NCI-H1436 treated with DMSO at 0.1 percent for 48 hours (cell line): Measurements from ENCODE around the gene GLRX3.

Experiments used
- DNase-seq: peaks from one replicate; lab custom pipeline; 2025; lab: John Stamatoyannopoulos, UW

Gene GLRX3

GRCh38 chr10:130137659-130138478 lies 1.7 kb downstream of the GLRX3 start:
- no peak for DNase-seq

GRCh38 chr10:130138479-130138866 lies 2.3 kb downstream of the GLRX3 start:
- DNase-seq, result peak; percentile 69

- DNase-seq, result no peak
Observed at GRCh38 chr10:130140425-130140824, 4.2 kb downstream of the GLRX3 start.

- DNase-seq, result no peak
Observed at GRCh38 chr10:130141038-130141437, 4.8 kb downstream of the GLRX3 start.

- no peak for DNase-seq
Observed at GRCh38 chr10:130141460-130141859, 5.3 kb downstream of the GLRX3 start.

GRCh38 chr10:130141878-130142277 lies 5.7 kb downstream of the GLRX3 start:
- DNase-seq, result no peak

- DNase-seq, result no peak
Observed at GRCh38 chr10:130146042-130146441, 9.9 kb downstream of the GLRX3 start.

- DNase-seq, result peak; percentile 21
Observed at GRCh38 chr10:130159192-130159794, 23.1 kb downstream of the GLRX3 start.

GRCh38 chr10:130160775-130161174 lies 24.6 kb downstream of the GLRX3 start:
- DNase-seq, result no peak

GRCh38 chr10:130161331-130161730 lies 25.1 kb downstream of the GLRX3 start:
- DNase-seq, result no peak

GRCh38 chr10:130167193-130167592 lies 31.0 kb downstream of the GLRX3 start:
- DNase-seq, result no peak

GRCh38 chr10:130167707-130168106 lies 31.5 kb downstream of the GLRX3 start:
- no peak for DNase-seq

- DNase-seq, result no peak
Observed at GRCh38 chr10:130169136-130169859, 33.1 kb downstream of the GLRX3 start.

- DNase-seq, result no peak
Observed at GRCh38 chr10:130171196-130171595, 35.0 kb downstream of the GLRX3 start.

- no peak for DNase-seq
Observed at GRCh38 chr10:130174328-130174727, 38.1 kb downstream of the GLRX3 start.

GRCh38 chr10:130175074-130175473 lies 38.9 kb downstream of the GLRX3 start:
- DNase-seq, result no peak

- DNase-seq, result no peak
Observed at GRCh38 chr10:130177250-130177649, 41.1 kb downstream of the GLRX3 start.

- DNase-seq, result no peak
Observed at GRCh38 chr10:130179640-130180039, 43.4 kb downstream of the GLRX3 start.

- no peak for DNase-seq
Observed at GRCh38 chr10:130180416-130180815, 44.2 kb downstream of the GLRX3 start.

GRCh38 chr10:130181858-130182257 lies 45.7 kb downstream of the GLRX3 start:
- no peak for DNase-seq

GRCh38 chr10:130185591-130185990 lies 49.4 kb downstream of the GLRX3 start:
- DNase-seq, result no peak

GRCh38 chr10:130188195-130189175 lies 52.3 kb downstream of the GLRX3 start:
- DNase-seq, result no peak
